HG03139 (cell line): ENCODE results near the gene KCNQ1.

Source experiments
- ATAC-seq: cut with Tn5 transposase; IDR thresholded peaks from one replicate; pipeline ENCODE4 v1.9.1; 2021; ENCODE audit not compliant: unreplicated experiment

KCNQ1 gene

GRCh38 chr11:2888266-2888968 lies 443.6 kb downstream of the KCNQ1 start:
- no peak for ATAC-seq

- ATAC-seq: no peak
Observed at GRCh38 chr11:2889362-2890273, 444.8 kb downstream of the KCNQ1 start.

GRCh38 chr11:2890466-2891294 lies 445.9 kb downstream of the KCNQ1 start:
- no peak for ATAC-seq

- no peak for ATAC-seq
Observed at GRCh38 chr11:2891326-2892214, 446.8 kb downstream of the KCNQ1 start.

GRCh38 chr11:2892215-2892966 lies 447.6 kb downstream of the KCNQ1 start:
- peak; percentile 43 for ATAC-seq

- no peak for ATAC-seq
Observed at GRCh38 chr11:2892967-2893528, 448.2 kb downstream of the KCNQ1 start.

- ATAC-seq: no peak
Observed at GRCh38 chr11:2893935-2894334, 449.1 kb downstream of the KCNQ1 start.

- ATAC-seq: no peak
Observed at GRCh38 chr11:2896047-2896446, 451.2 kb downstream of the KCNQ1 start.

- ATAC-seq: no peak
Observed at GRCh38 chr11:2897048-2897447, 452.2 kb downstream of the KCNQ1 start.

GRCh38 chr11:2898366-2899079 lies 453.7 kb downstream of the KCNQ1 start:
- no peak for ATAC-seq
